Neural cell (in vitro differentiated cells): ENCODE data around the gene EDN1. TPM values are rescaled to one million over a fixed set of nuclear protein-coding genes. Genes with fewer than 3 reads are reported as not detected.

Source experiments
- H2AFZ ChIP-seq: fragments of 200-600, 300-800 bp; sonication (generic), shearing (Covaris generic); 2 replicates; pipeline ENCODE4 v1.6.0; 2014; ENCODE audit warnings: low read depth, mild to moderate bottlenecking, antibody characterized with exemption, low read length, moderate library complexity
- H3F3A ChIP-seq: fragments of 200-600 bp; shearing (Covaris generic); 2 replicates; pipeline ENCODE4 v1.6.1; 2016; ENCODE audit warnings: mild to moderate bottlenecking, moderate library complexity, mixed read lengths, antibody characterized with exemption, low read length; ENCODE audit not compliant: insufficient read depth, poor library complexity, severe bottlenecking
- H3K27ac ChIP-seq: fragments of 200-600, 300-800 bp; sonication (generic), shearing (Covaris generic); 2 replicates; pipeline ENCODE4 v1.5.1; 2014; ENCODE audit warnings: mild to moderate bottlenecking, low read length, moderate library complexity
- H3K27me3 ChIP-seq: fragments of 300-800, 200-600 bp; sonication (generic), shearing (Covaris generic); 2 replicates; pipeline ENCODE4 v1.6.0; 2014; ENCODE audit warnings: mild to moderate bottlenecking, low read depth, low read length, moderate library complexity; ENCODE audit not compliant: insufficient read depth
- H3K36me3 ChIP-seq: fragments of 300-800, 200-600 bp; sonication (generic), shearing (Covaris generic); 2 replicates; pipeline ENCODE4 v1.5.1; 2014; ENCODE audit warnings: mild to moderate bottlenecking, antibody characterized with exemption, low read length, moderate library complexity; ENCODE audit not compliant: insufficient read depth
- H3K4me2 ChIP-seq: fragments of 300-800, 200-600 bp; sonication (generic), shearing (Covaris generic); 2 replicates; pipeline ENCODE4 v1.6.0; 2014; ENCODE audit warnings: mild to moderate bottlenecking, low read length
- H3K4me3 ChIP-seq: fragments of 300-800, 200-600 bp; sonication (generic), shearing (Covaris generic); 2 replicates; pipeline ENCODE4 v1.5.1; 2014; ENCODE audit warnings: mild to moderate bottlenecking, low read length, moderate library complexity
- H3K79me2 ChIP-seq: fragments of 200-600 bp; shearing (Covaris generic); replicated peaks from 2 replicates; pipeline ENCODE4 v1.6.0; 2014; ENCODE audit warnings: mild to moderate bottlenecking, low read length, moderate library complexity; ENCODE audit not compliant: insufficient read depth
- H3K9ac ChIP-seq: fragments of 300-800, 200-600 bp; sonication (generic), shearing (Covaris generic); 2 replicates; pipeline ENCODE4 v1.6.1; 2016; ENCODE audit warnings: mild to moderate bottlenecking, low read length, mixed read lengths
- H3K9me2 ChIP-seq: fragments of 200-600 bp; shearing (Covaris generic); 2 replicates; pipeline ENCODE4 v1.6.1; 2016; ENCODE audit warnings: mild to moderate bottlenecking, low read length, mixed read lengths; ENCODE audit not compliant: insufficient read depth
- H3K9me3 ChIP-seq: fragments of 200-600, 300-800 bp; sonication (generic), shearing (Covaris generic); 2 replicates; pipeline ENCODE4 v1.6.1; 2016; ENCODE audit warnings: mild to moderate bottlenecking, mixed run types, low read length, moderate library complexity, mixed read lengths
- H4K20me1 ChIP-seq: fragments of 200-600 bp; shearing (Covaris generic); 2 replicates; pipeline ENCODE4 v1.6.1; 2016; ENCODE audit warnings: mild to moderate bottlenecking, mixed run types; ENCODE audit not compliant: insufficient read depth
- EP300 ChIP-seq: fragments of 450-650 bp; conservative IDR thresholded peaks from 2 replicates; pipeline ENCODE4 v1.6.1; 2014; ENCODE audit warnings: antibody characterized with exemption, mild to moderate bottlenecking, moderate library complexity; ENCODE audit not compliant: poor library complexity, severe bottlenecking
- EZH2 ChIP-seq: fragments of 200-600, 300-800 bp; shearing (Covaris generic), sonication (generic); IDR thresholded peaks from 2 replicates; pipeline ENCODE4 v1.6.1; 2014; ENCODE audit warnings: antibody characterized with exemption, low read length, borderline replicate concordance, mild to moderate bottlenecking; ENCODE audit not compliant: insufficient read depth, poor library complexity, severe bottlenecking
- MXI1 ChIP-seq: fragments of 450-650 bp; conservative IDR thresholded peaks from 2 replicates; pipeline ENCODE4 v1.6.1; 2014; ENCODE audit warnings: antibody characterized with exemption, mild to moderate bottlenecking; ENCODE audit not compliant: poor library complexity, severe bottlenecking
- POLR2AphosphoS5 ChIP-seq: IDR thresholded peaks from 2 replicates; pipeline ENCODE4 v1.6.1; 2012
- RAD21 ChIP-seq: fragments of 450-650 bp; conservative IDR thresholded peaks from 2 replicates; pipeline ENCODE4 v1.6.1; 2014; ENCODE audit warnings: antibody characterized with exemption, mild to moderate bottlenecking, moderate library complexity
- SMC3 ChIP-seq: fragments of 450-650 bp; conservative IDR thresholded peaks from 2 replicates; pipeline ENCODE4 v1.6.1; 2014; ENCODE audit warnings: antibody characterized with exemption, mild to moderate bottlenecking, moderate library complexity; ENCODE audit not compliant: poor library complexity
- TAF1 ChIP-seq: IDR thresholded peaks from 2 replicates; pipeline ENCODE4 v1.6.1; 2012; ENCODE audit warnings: low read depth
- polyA plus RNA-seq: library from polyadenylated mRNA; depleted of rRNA; stranded (reverse); fragments of >200 nt; gene quantifications from 2 replicates; pipeline ENCODE4 v1.2.3, GENCODE V29; 2014
- TF ChIP-seq, protein P1 (sequence below): IDR thresholded peaks from 2 replicates; pipeline ENCODE4 v1.6.1; 2012; ENCODE audit warnings: borderline replicate concordance
- TF ChIP-seq, protein P2 (sequence below): fragments of 450-650 bp; IDR thresholded peaks from 2 replicates; pipeline ENCODE4 v1.5.1; 2014; ENCODE audit warnings: antibody characterized with exemption, mild to moderate bottlenecking, moderate library complexity; ENCODE audit not compliant: poor library complexity, severe bottlenecking

Gene EDN1
- polyA plus RNA-seq, 1 donor from 2014 or later, result 2.2 TPM

DNA sequence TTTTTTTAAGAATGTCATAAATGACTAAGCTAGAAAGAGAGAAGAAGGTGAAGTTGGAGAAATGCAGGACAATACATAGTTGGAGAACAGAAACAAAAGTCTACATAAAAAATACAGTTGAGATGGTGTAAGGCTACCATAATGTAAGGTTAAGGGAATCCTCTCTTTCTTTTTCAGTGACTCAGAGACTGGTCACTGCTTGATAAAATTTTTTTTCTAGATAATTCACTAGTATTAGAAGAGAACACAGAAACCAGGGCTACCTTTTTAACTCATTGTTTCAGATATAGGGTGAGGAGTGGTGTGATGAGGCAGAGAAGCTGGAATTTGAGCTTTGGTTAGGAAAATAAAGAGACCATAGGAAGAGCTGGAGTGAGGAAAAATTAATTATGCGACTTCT is 18.2 kb upstream of the EDN1 start:
- H3K9me3 ChIP-seq, result no peaks in the 10 kb centered on the region
- TF ChIP-seq TAF1, result no peak
- no peak for TF ChIP-seq MXI1
- TF ChIP-seq, protein P1, sequence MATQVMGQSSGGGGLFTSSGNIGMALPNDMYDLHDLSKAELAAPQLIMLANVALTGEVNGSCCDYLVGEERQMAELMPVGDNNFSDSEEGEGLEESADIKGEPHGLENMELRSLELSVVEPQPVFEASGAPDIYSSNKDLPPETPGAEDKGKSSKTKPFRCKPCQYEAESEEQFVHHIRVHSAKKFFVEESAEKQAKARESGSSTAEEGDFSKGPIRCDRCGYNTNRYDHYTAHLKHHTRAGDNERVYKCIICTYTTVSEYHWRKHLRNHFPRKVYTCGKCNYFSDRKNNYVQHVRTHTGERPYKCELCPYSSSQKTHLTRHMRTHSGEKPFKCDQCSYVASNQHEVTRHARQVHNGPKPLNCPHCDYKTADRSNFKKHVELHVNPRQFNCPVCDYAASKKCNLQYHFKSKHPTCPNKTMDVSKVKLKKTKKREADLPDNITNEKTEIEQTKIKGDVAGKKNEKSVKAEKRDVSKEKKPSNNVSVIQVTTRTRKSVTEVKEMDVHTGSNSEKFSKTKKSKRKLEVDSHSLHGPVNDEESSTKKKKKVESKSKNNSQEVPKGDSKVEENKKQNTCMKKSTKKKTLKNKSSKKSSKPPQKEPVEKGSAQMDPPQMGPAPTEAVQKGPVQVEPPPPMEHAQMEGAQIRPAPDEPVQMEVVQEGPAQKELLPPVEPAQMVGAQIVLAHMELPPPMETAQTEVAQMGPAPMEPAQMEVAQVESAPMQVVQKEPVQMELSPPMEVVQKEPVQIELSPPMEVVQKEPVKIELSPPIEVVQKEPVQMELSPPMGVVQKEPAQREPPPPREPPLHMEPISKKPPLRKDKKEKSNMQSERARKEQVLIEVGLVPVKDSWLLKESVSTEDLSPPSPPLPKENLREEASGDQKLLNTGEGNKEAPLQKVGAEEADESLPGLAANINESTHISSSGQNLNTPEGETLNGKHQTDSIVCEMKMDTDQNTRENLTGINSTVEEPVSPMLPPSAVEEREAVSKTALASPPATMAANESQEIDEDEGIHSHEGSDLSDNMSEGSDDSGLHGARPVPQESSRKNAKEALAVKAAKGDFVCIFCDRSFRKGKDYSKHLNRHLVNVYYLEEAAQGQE, result no peak
- no peaks in the 10 kb centered on the region for H3K27me3 ChIP-seq
- no peaks in the 10 kb centered on the region for H3K9me2 ChIP-seq
- no peak overlapping the region for H3K27ac ChIP-seq
- H2AFZ ChIP-seq, result no peak overlapping the region
- H3K4me3 ChIP-seq, result no peak overlapping the region
- no peaks in the 10 kb centered on the region for H3K36me3 ChIP-seq
- no peaks in the 10 kb centered on the region for H3K79me2 ChIP-seq
- no peak overlapping the region for H3K9ac ChIP-seq
- H3K4me2 ChIP-seq, result no peak overlapping the region
- H4K20me1 ChIP-seq, result no peaks in the 10 kb centered on the region
- no peaks in the 10 kb centered on the region for H3F3A ChIP-seq

DNA sequence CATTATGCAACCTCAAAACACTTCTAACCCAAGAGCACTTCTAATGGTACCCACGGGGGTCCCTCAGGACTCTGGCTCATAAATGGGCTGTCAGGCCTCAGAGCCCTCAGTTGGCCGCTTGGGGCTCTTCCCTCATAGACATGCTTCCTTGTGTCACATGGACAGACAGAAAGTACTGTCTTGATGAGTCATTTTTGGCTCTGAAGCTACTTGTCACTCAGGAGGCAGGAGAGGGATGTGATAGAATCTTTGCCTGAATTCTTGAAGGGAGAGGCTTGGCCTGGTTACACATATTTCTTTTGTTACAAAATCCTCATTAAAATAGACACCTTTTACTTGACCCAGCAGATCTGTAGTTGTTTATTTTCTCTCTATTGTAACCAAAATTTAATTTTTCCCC is 15.1 kb upstream of the EDN1 start:
- Histone ChIP-seq H3K9me3 (no peaks in the 10 kb centered on the region), H3K79me2 (no peaks in the 10 kb centered on the region)

More for the DNA sequence above, 15.1 kb upstream of the EDN1 start:
- Histone ChIP-seq H3K9ac (no peak overlapping the region), H3F3A (no peaks in the 10 kb centered on the region), H3K27ac (no peak overlapping the region), H2AFZ (no peak overlapping the region), H3K4me2 (no peak overlapping the region), H3K27me3 (no peaks in the 10 kb centered on the region), H4K20me1 (no peaks in the 10 kb centered on the region), H3K9me2 (no peaks in the 10 kb centered on the region), H3K4me3 (no peak overlapping the region), H3K36me3 (no peaks in the 10 kb centered on the region)
- TF ChIP-seq, protein P1, result no peak
- TF ChIP-seq, protein P2, sequence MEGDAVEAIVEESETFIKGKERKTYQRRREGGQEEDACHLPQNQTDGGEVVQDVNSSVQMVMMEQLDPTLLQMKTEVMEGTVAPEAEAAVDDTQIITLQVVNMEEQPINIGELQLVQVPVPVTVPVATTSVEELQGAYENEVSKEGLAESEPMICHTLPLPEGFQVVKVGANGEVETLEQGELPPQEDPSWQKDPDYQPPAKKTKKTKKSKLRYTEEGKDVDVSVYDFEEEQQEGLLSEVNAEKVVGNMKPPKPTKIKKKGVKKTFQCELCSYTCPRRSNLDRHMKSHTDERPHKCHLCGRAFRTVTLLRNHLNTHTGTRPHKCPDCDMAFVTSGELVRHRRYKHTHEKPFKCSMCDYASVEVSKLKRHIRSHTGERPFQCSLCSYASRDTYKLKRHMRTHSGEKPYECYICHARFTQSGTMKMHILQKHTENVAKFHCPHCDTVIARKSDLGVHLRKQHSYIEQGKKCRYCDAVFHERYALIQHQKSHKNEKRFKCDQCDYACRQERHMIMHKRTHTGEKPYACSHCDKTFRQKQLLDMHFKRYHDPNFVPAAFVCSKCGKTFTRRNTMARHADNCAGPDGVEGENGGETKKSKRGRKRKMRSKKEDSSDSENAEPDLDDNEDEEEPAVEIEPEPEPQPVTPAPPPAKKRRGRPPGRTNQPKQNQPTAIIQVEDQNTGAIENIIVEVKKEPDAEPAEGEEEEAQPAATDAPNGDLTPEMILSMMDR, result no peak
- TF ChIP-seq SMC3 (no peak), TAF1 (no peak), EP300 (no peak), EZH2 (no peak), MXI1 (no peak), RAD21 (no peak), POLR2AphosphoS5 (no peak)
